ENCODE results near the gene STXBP6. TPM values are rescaled to one million over a fixed set of nuclear protein-coding genes. Genes with fewer than 3 reads are reported as not detected.

Gene STXBP6
- total RNA-seq, 1 donor from 2014 or later: 0.51 TPM

- H3K4me1 Mint-ChIP-seq (ENCODE audit: unreplicated experiment): peaks cover 5% of the 10 kb centered on the region
- no peaks in the 10 kb centered on the region for H3K36me3 Mint-ChIP-seq (ENCODE audit: low read depth, unreplicated experiment)
- H3K9me3 Mint-ChIP-seq (ENCODE audit: unreplicated experiment): no peaks in the 10 kb centered on the region
- no peak for TF ChIP-seq CTCF (IDR thresholded peaks at IDR 0.05; ENCODE audit: unreplicated experiment)
- DNase-seq (ENCODE audit: low spot score): no peak
- H3K4me3 Mint-ChIP-seq (ENCODE audit: unreplicated experiment): no peak overlapping the region
- H3K27ac Mint-ChIP-seq (ENCODE audit: unreplicated experiment): no peak overlapping the region
- H3K27me3 Mint-ChIP-seq (ENCODE audit: unreplicated experiment): peaks cover 2% of the 10 kb centered on the region
Measured at GRCh38 chr14:24895243-24895583, 154.7 kb downstream of the STXBP6 start.

GRCh38 chr14:24894583-24895242 is 155.2 kb downstream of the STXBP6 start:
- Mint-ChIP-seq H3K9me3 (ENCODE audit: unreplicated experiment) (no peaks in the 10 kb centered on the region), H3K27ac (ENCODE audit: unreplicated experiment) (no peak overlapping the region), H3K4me1 (ENCODE audit: unreplicated experiment) (peaks cover 5% of the 10 kb centered on the region), H3K27me3 (ENCODE audit: unreplicated experiment) (peaks cover 2% of the 10 kb centered on the region), H3K36me3 (ENCODE audit: low read depth, unreplicated experiment) (no peaks in the 10 kb centered on the region), H3K4me3 (ENCODE audit: unreplicated experiment) (no peak overlapping the region)
- no peak for TF ChIP-seq CTCF (IDR thresholded peaks at IDR 0.05; ENCODE audit: unreplicated experiment)
- DNase-seq (ENCODE audit: low spot score): no peak

DNA sequence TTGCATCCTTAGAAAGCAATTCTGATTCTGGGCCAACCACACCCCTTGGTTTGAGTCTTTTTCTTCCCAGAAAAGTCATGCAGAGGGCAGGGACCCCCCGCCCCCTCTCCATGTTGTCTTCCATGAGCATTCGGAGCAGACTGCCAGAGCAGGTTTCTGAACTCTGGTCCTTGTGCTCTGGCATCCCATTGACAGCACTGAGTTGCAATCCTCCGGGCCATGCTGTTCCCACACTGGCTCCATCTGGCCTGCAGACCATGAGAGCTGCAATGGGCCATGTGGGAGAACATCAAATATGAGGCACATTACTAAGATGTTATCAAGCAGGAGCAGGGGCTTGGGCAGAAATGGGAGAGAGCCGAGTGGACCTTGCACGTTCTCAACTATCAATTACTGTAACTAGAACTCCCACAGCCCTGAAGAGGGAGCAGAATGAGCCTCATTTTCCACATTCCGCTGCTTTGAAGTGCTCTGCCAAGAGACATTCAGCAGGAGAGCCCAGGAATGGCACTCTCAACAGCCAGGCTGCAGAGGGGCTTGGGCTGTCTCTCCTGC is 157.4 kb downstream of the STXBP6 start:
- Mint-ChIP-seq H3K27me3 (ENCODE audit: unreplicated experiment) (peaks cover 2% of the 10 kb centered on the region), H3K4me1 (ENCODE audit: unreplicated experiment) (peaks cover 5% of the 10 kb centered on the region), H3K36me3 (ENCODE audit: low read depth, unreplicated experiment) (no peaks in the 10 kb centered on the region), H3K4me3 (ENCODE audit: unreplicated experiment) (no peak overlapping the region), H3K27ac (ENCODE audit: unreplicated experiment) (no peak overlapping the region), H3K9me3 (ENCODE audit: unreplicated experiment) (no peaks in the 10 kb centered on the region)
- no peak for DNase-seq (ENCODE audit: low spot score)
- no peak for TF ChIP-seq CTCF (IDR thresholded peaks at IDR 0.05; ENCODE audit: unreplicated experiment)

DNA sequence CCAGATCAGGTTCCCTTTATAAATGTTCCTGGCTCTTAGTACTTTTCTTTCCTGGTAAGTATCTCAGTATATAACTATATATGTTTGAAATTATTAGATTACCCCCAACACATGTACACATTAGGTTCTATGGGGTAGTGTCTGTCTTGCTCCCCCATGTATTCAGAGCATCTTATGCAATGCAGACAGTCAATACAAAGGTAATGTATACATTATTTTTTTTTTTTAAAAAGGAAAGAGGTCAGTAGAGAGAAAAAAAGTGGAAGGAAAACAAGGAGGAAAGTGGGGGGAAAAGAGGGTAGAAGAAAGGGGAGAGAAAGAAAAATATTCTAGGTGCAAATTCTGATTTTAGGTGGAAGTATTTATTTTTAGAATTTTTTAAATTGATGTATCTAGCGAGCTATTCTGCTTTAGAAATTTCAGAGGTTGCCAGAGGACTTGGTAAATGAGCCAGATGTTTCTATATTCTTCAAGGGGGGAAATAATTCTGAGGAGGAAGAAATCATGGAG is 157.9 kb downstream of the STXBP6 start:
- Mint-ChIP-seq H3K27ac (ENCODE audit: unreplicated experiment) (no peak overlapping the region), H3K4me1 (ENCODE audit: unreplicated experiment) (peaks cover 5% of the 10 kb centered on the region), H3K4me3 (ENCODE audit: unreplicated experiment) (no peak overlapping the region), H3K27me3 (ENCODE audit: unreplicated experiment) (peaks cover 2% of the 10 kb centered on the region), H3K9me3 (ENCODE audit: unreplicated experiment) (no peaks in the 10 kb centered on the region), H3K36me3 (ENCODE audit: low read depth, unreplicated experiment) (no peaks in the 10 kb centered on the region)
- no peak for TF ChIP-seq CTCF (IDR thresholded peaks at IDR 0.05; ENCODE audit: unreplicated experiment)
- no peak for DNase-seq (ENCODE audit: low spot score)

GRCh38 chr14:24890716-24891115 is 159.2 kb downstream of the STXBP6 start:
- DNase-seq (ENCODE audit: low spot score): no peak
- Mint-ChIP-seq H3K4me1 (ENCODE audit: unreplicated experiment) (peaks cover 5% of the 10 kb centered on the region), H3K36me3 (ENCODE audit: low read depth, unreplicated experiment) (no peaks in the 10 kb centered on the region), H3K27me3 (ENCODE audit: unreplicated experiment) (peaks cover 2% of the 10 kb centered on the region), H3K27ac (ENCODE audit: unreplicated experiment) (no peak overlapping the region), H3K9me3 (ENCODE audit: unreplicated experiment) (no peaks in the 10 kb centered on the region), H3K4me3 (ENCODE audit: unreplicated experiment) (no peak overlapping the region)
- no peak for TF ChIP-seq CTCF (IDR thresholded peaks at IDR 0.05; ENCODE audit: unreplicated experiment)

All from endothelial cell (in vitro differentiated cells).